ENCODE measurements around the gene MOB2.

MOB2 gene

GRCh38 chr11:1499899-1500298, 13.3 kb upstream of the MOB2 start:
- no peak overlapping the region for H3K4me3 ChIP-seq (replicated peaks in 1 of 2; ENCODE audit: low read depth in 2 of 2, low read length in 2 of 2)
- DNase-seq (ENCODE audit: low read depth in 2 of 2): no peak
- TF ChIP-seq CTCF (IDR thresholded peaks at IDR 0.05; ENCODE audit: low read depth, low read length): no peak

- no peak overlapping the region for H3K4me3 ChIP-seq (replicated peaks in 1 of 2; ENCODE audit: low read depth in 2 of 2, low read length in 2 of 2)
- no peak for TF ChIP-seq CTCF (IDR thresholded peaks at IDR 0.05; ENCODE audit: low read depth, low read length)
- DNase-seq (ENCODE audit: low read depth in 2 of 2): no peak
Measured at GRCh38 chr11:1499261-1499890, 12.8 kb upstream of the MOB2 start.

GRCh38 chr11:1498262-1498661, 11.7 kb upstream of the MOB2 start:
- H3K4me3 ChIP-seq (replicated peaks in 1 of 2; ENCODE audit: low read depth in 2 of 2, low read length in 2 of 2): no peak overlapping the region
- no peak for TF ChIP-seq CTCF (IDR thresholded peaks at IDR 0.05; ENCODE audit: low read depth, low read length)
- no peak for DNase-seq (ENCODE audit: low read depth in 2 of 2)

DNA sequence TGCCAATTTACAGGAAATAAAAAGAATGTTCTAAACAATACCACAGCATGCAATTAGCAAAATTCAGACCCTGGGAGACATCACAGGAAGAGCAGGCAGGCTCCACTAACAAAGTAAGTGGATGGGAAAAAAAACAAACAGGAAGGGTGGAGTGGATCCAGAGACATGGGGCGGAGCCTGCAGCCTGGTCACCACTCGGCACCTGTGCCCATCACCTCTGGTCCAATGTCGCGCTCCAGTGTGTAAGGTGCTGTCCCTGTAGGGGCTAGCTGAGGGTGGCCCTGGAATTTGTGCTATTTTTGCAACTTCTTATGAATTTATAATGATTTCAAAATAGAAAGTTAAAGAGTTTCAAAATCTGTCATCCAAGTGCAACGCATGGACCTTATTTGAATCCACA, 11.0 kb upstream of the MOB2 start:
- no peak for DNase-seq (ENCODE audit: low read depth in 2 of 2)
- no peak for TF ChIP-seq CTCF (IDR thresholded peaks at IDR 0.05; ENCODE audit: low read depth, low read length)
- H3K4me3 ChIP-seq (replicated peaks in 1 of 2; ENCODE audit: low read depth in 2 of 2, low read length in 2 of 2): no peak overlapping the region

DNA sequence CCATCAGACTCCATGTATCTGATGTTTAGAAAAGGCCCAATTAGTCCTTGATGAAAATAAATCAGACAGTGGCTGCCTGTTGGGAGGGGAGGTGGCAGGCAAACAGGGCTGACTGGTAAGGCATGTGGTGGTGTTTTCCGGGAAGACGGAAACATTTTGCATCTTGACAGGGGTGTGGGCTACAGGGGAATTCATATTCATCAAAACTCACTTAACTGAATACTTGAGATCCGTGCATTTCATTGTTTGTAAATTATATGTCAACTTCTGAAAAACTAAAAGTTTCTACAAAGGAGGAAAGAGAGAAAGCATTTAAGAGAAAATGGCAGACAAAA, 10.1 kb upstream of the MOB2 start:
- no peak overlapping the region for H3K4me3 ChIP-seq (replicated peaks in 1 of 2; ENCODE audit: low read depth in 2 of 2, low read length in 2 of 2)
- no peak for DNase-seq (ENCODE audit: low read depth in 2 of 2)
- no peak for TF ChIP-seq CTCF (IDR thresholded peaks at IDR 0.05; ENCODE audit: low read depth, low read length)

- DNase-seq (ENCODE audit: low read depth in 2 of 2): no peak
- no peak overlapping the region for H3K4me3 ChIP-seq (replicated peaks in 1 of 2; ENCODE audit: low read depth in 2 of 2, low read length in 2 of 2)
- TF ChIP-seq CTCF (IDR thresholded peaks at IDR 0.05; ENCODE audit: low read depth, low read length): no peak
Measured at GRCh38 chr11:1496091-1496760, 9.6 kb upstream of the MOB2 start.

DNA sequence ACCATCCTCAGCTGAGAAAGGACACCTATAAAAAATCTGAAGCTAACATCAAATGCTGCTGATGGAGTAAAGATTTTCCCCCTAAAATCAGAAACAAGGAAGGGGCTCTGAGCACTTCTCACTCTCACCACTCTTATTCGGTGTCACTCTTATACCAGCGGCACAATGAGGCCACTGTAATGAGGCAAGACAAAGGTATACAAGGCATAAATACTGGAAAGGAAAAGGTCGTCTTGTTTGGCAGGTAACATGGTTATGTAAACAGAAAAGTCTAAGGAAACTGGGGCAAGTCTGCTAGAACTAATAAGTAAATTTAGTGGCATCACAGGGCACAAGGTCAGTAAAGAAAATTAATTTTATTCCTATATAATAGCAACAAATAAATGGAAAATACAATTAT, 8.1 kb upstream of the MOB2 start:
- TF ChIP-seq CTCF (IDR thresholded peaks at IDR 0.05; ENCODE audit: low read depth, low read length): no peak
- H3K4me3 ChIP-seq (replicated peaks in 1 of 2; ENCODE audit: low read depth in 2 of 2, low read length in 2 of 2): no peak overlapping the region
- no peak for DNase-seq (ENCODE audit: low read depth in 2 of 2)

Data from cardiac fibroblast (primary cell).